Stomach (tissue), 4 donors: ENCODE measurements around the gene SLC17A2.

ENCODE experiments used
- EP300 ChIP-seq: sonication (generic); formaldehyde crosslinking; IDR thresholded peaks from one replicate; pipeline ENCODE4 v1.6.1; 2017; ENCODE audit warnings: antibody characterized with exemption
- TF ChIP-seq, protein P1 (sequence below), 7 experiments: fragments of 450-650 bp in 4 of 7; fragments of 200-600 bp in 3 of 7; sonication (generic) in 3 of 7; IDR thresholded peaks; one replicate each; pipeline ENCODE4 v1.5.1; 2016 to 2019; ENCODE audit warnings: antibody characterized with exemption in 7 of 7, control low read depth in 2 of 7, mild to moderate bottlenecking in 1 of 7

DNA sequence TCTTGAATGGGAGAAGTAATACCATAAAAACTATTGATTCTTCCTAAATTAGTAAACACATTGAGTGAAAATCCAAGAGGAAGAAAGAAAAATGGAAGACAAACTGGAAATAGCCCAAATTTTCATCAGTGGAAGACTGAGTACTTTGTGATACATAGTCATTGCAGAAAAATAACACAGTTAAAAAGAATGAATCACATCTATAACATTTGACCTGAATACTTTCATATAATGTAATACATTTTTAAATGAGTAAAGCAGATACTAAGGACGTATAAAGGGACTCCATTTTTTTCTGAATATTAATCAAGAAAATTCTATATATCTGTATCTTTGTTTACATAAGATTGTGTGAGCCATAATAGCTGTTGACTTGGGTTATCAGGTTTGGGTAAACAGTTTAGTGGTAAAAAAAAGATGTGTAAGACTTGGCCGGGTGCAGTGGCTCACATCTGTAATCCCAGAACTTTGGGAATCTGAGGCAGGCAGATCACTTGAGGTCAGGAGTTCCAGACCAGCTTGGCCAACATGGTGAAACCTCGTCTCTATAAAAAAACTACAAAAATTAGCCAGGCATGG, 4.3 kb upstream of the SLC17A2 start:
- no peak for TF ChIP-seq EP300
- TF ChIP-seq, protein P1, sequence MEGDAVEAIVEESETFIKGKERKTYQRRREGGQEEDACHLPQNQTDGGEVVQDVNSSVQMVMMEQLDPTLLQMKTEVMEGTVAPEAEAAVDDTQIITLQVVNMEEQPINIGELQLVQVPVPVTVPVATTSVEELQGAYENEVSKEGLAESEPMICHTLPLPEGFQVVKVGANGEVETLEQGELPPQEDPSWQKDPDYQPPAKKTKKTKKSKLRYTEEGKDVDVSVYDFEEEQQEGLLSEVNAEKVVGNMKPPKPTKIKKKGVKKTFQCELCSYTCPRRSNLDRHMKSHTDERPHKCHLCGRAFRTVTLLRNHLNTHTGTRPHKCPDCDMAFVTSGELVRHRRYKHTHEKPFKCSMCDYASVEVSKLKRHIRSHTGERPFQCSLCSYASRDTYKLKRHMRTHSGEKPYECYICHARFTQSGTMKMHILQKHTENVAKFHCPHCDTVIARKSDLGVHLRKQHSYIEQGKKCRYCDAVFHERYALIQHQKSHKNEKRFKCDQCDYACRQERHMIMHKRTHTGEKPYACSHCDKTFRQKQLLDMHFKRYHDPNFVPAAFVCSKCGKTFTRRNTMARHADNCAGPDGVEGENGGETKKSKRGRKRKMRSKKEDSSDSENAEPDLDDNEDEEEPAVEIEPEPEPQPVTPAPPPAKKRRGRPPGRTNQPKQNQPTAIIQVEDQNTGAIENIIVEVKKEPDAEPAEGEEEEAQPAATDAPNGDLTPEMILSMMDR (IDR thresholded peaks at IDR 0.05), result no peak
